Glomerular endothelial cell (primary cell): Measurements from ENCODE around the gene TNS3. TPM values are rescaled to one million over a fixed set of nuclear protein-coding genes. Genes with fewer than 3 reads are reported as not detected.

Experiments used
- DNase-seq: peaks from one replicate; pipeline ENCODE4 v3.0.0-alpha.2; 2011; ENCODE audit warnings: low read depth, low spot score; ENCODE audit errors: extremely low read depth
- total RNA-seq: library from RNA; depleted of rRNA; stranded (reverse); fragments of >200 nt; gene quantifications from 2 replicates; pipeline ENCODE4 v1.2.3, GENCODE V29; 2015

The TNS3 gene
- total RNA-seq, 1 donor from 2014 or later, result 62.3 TPM

- no peak for DNase-seq
These were observed 89.1 kb downstream of the TNS3 start for GRCh38 chr7:47492716-47493325.

GRCh38 chr7:47490501-47491265, 91.2 kb downstream of the TNS3 start:
- DNase-seq, result no peak

- no peak for DNase-seq
These were observed 92.3 kb downstream of the TNS3 start for GRCh38 chr7:47489624-47490023.

- DNase-seq, result no peak
These were observed 93.0 kb downstream of the TNS3 start for GRCh38 chr7:47488969-47489342.

- no peak for DNase-seq
These were observed 93.5 kb downstream of the TNS3 start for GRCh38 chr7:47488201-47488968.

GRCh38 chr7:47485640-47486435, 96.1 kb downstream of the TNS3 start:
- no peak for DNase-seq

- no peak for DNase-seq
These were observed 96.8 kb downstream of the TNS3 start for GRCh38 chr7:47484923-47485639.

GRCh38 chr7:47484457-47484856, 97.5 kb downstream of the TNS3 start:
- DNase-seq, result no peak

GRCh38 chr7:47483604-47484273, 98.2 kb downstream of the TNS3 start:
- DNase-seq, result no peak

- DNase-seq, result no peak
These were observed 99.7 kb downstream of the TNS3 start for GRCh38 chr7:47482013-47482875.

- no peak for DNase-seq
These were observed 100.3 kb downstream of the TNS3 start for GRCh38 chr7:47481541-47482012.

GRCh38 chr7:47480576-47481538, 101.1 kb downstream of the TNS3 start:
- no peak for DNase-seq

GRCh38 chr7:47479821-47480575, 101.9 kb downstream of the TNS3 start:
- DNase-seq, result no peak

GRCh38 chr7:47478926-47479711, 102.8 kb downstream of the TNS3 start:
- DNase-seq, result no peak

- no peak for DNase-seq
These were observed 103.9 kb downstream of the TNS3 start for GRCh38 chr7:47478017-47478344.
